Panc1 (cell line): Measurements from ENCODE around the gene IRF2. TPM values are rescaled to one million over a fixed set of nuclear protein-coding genes. Genes with fewer than 3 reads are reported as not detected.

Experiments used
- ATAC-seq: fragments of 200-7000 bp; cut with Tn5 transposase; 2 replicates; pipeline ENCODE4 v1.9.1; 2020; ENCODE audit warnings: mild to moderate bottlenecking, moderate library complexity
- BruUV-seq: library from RNA; stranded (reverse); fragments of 400-500 nt; replicated peaks from 2 replicates; lab custom pipeline; 2021; lab: Mats Ljungman, UMichigan
- CTCF ChIA-PET: fragments of 300-600 bp; sonication (Branson Sonifier 250); formaldehyde crosslinking; loops from one replicate; lab custom pipeline; 2022; ENCODE audit warnings: antibody characterized with exemption; lab: Charles Lee
- POLR2A ChIA-PET: fragments of 300-600 bp; sonication (Branson Sonifier 250); formaldehyde crosslinking; loops from one replicate; lab custom pipeline; 2022; ENCODE audit warnings: antibody characterized with exemption; lab: Charles Lee
- DNase-seq: peaks from one replicate; pipeline ENCODE4 v3.0.0-alpha.2; 2010; ENCODE audit warnings: low read depth, low spot score
- H3K27ac ChIP-seq: 2 replicates; pipeline ENCODE4 v1.5.1; 2011; ENCODE audit warnings: mild to moderate bottlenecking, low read length, inconsistent platforms
- H3K27me3 ChIP-seq: fragments of 200-500 bp; sonication (Bioruptor generic); 2 replicates; pipeline ENCODE4 v1.6.0; 2014; ENCODE audit warnings: low read length, inconsistent platforms; ENCODE audit not compliant: control insufficient read depth, insufficient read depth
- H3K36me3 ChIP-seq: fragments of 200-500 bp; sonication (Bioruptor generic); 2 replicates; pipeline ENCODE4 v1.5.1; 2014; ENCODE audit warnings: inconsistent platforms, mild to moderate bottlenecking, low read length, moderate library complexity; ENCODE audit not compliant: control insufficient read depth, insufficient read depth
- H3K4me1 ChIP-seq: 2 replicates; pipeline ENCODE4 v1.5.1; 2011; ENCODE audit warnings: inconsistent platforms, mild to moderate bottlenecking, low read length, moderate library complexity; ENCODE audit not compliant: control insufficient read depth, insufficient read depth
- H3K4me3 ChIP-seq, 2 experiments: 2 replicates each; pipeline ENCODE4 v1.5.1; 2011 to 2012; ENCODE audit warnings: low read depth in 2 of 2, low read length in 2 of 2, mild to moderate bottlenecking in 2 of 2, inconsistent platforms in 1 of 2, moderate library complexity in 1 of 2
- H3K9me3 ChIP-seq: fragments of 200-500 bp; sonication (Bioruptor generic); 2 replicates; pipeline ENCODE4 v1.5.1; 2014; ENCODE audit warnings: low read depth, mild to moderate bottlenecking, inconsistent platforms, low read length, moderate library complexity; ENCODE audit not compliant: control insufficient read depth, insufficient read depth
- CTCF ChIP-seq: fragments of 450-650 bp; IDR thresholded peaks from 2 replicates; pipeline ENCODE4 v1.5.1; 2017; ENCODE audit warnings: mild to moderate bottlenecking
- POLR2AphosphoS5 ChIP-seq: IDR thresholded peaks from 2 replicates; pipeline ENCODE4 v1.6.1; 2012; ENCODE audit warnings: mild to moderate bottlenecking, low read depth, low read length, moderate library complexity
- REST ChIP-seq, 2 experiments: IDR thresholded peaks; 2 replicates each; pipeline ENCODE4 v1.6.1; 2011 to 2012; ENCODE audit warnings: low read depth in 2 of 2, control low read depth in 1 of 2, low read length in 1 of 2, mild to moderate bottlenecking in 1 of 2, moderate library complexity in 1 of 2; ENCODE audit not compliant: insufficient read depth in 1 of 2
- SIN3A ChIP-seq: IDR thresholded peaks from 2 replicates; pipeline ENCODE4 v1.6.1; 2012; ENCODE audit warnings: low read depth, mild to moderate bottlenecking, low read length, moderate library complexity, borderline replicate concordance; ENCODE audit not compliant: insufficient read depth
- TCF7L2 ChIP-seq: IDR thresholded peaks from 2 replicates; pipeline ENCODE4 v1.6.1; 2011; ENCODE audit warnings: mild to moderate bottlenecking, low read depth, low read length, inconsistent platforms
- in situ Hi-C: cut with HindIII; loops from 2 replicates; pipeline ENCODE4 v1.10.0; 2016; ENCODE audit warnings: low sequenced_read_pairs, low pct_unique_long_range_greater_than_20kb
- intact Hi-C: fragments of 100-400 bp; cut with micrococcal nuclease; formaldehyde crosslinking; loops from one replicate; pipeline ENCODE4 v1.10.0; 2022; ENCODE audit not compliant: unreplicated experiment
- total RNA-seq: library from RNA; stranded (reverse); gene quantifications from one replicate; pipeline ENCODE4 v1.2.1, GENCODE V29; 2021; ENCODE audit not compliant: unreplicated experiment

IRF2 gene
- total RNA-seq, 1 experiment from 2014 or later, result 16.2 TPM

- POLR2A ChIA-PET, result no interaction called here
Measured at GRCh38 chr4:184361443-184361842, 112.9 kb downstream of the IRF2 start.

GRCh38 chr4:184359888-184360287 lies 114.5 kb downstream of the IRF2 start:
- no peak for TF ChIP-seq SIN3A
- TF ChIP-seq POLR2AphosphoS5, result no peak
- TF ChIP-seq CTCF, result no peak
- TF ChIP-seq TCF7L2, result no peak
- TF ChIP-seq REST (IDR thresholded peaks at IDR 0.05; ENCODE audit: insufficient read depth in 1 of 2, low read depth in 2 of 2, low read length in 1 of 2), result no peak

More at GRCh38 chr4:184361443-184361842, 112.9 kb downstream of the IRF2 start:
- DNase-seq (no peak), ATAC-seq (no peak)
- Histone ChIP-seq H3K27me3 (no peaks in the 10 kb centered on the region), H3K27ac (no peak overlapping the region), H3K9me3 (no peaks in the 10 kb centered on the region), H3K4me3 (no peak overlapping the region), H3K36me3 (no peaks in the 10 kb centered on the region), H3K4me1 (peaks cover 2% of the 10 kb centered on the region)
- BruUV-seq, result no TSS peak
- in situ Hi-C loops, result no loop called here
- no peak for TF ChIP-seq SIN3A
- no peak for TF ChIP-seq TCF7L2
- TF ChIP-seq CTCF, result no peak
- no peak for TF ChIP-seq REST (IDR thresholded peaks at IDR 0.05; ENCODE audit: insufficient read depth in 1 of 2, low read depth in 2 of 2, low read length in 1 of 2)
- TF ChIP-seq POLR2AphosphoS5, result no peak
- intact Hi-C loops, result no loop called here
- CTCF ChIA-PET, result interaction anchor here (0.6 kb wide), 1 partner anchor 26 kb away, joined by 6 read pairs; no protein-coding TSS in a partner anchor

More at GRCh38 chr4:184359888-184360287, 114.5 kb downstream of the IRF2 start:
- no TSS peak for BruUV-seq
- H3K27ac ChIP-seq, result peak overlapping the region; percentile 7; the same call in 1 of the 2 replicates
- H3K9me3 ChIP-seq, result no peaks in the 10 kb centered on the region
- H3K36me3 ChIP-seq, result no peaks in the 10 kb centered on the region
- DNase-seq, result no peak
- CTCF ChIA-PET, result no interaction called here
- POLR2A ChIA-PET, result interaction anchor here (0.5 kb wide), 1 partner anchor 11 kb away, joined by 15 read pairs; no protein-coding TSS in a partner anchor
- ATAC-seq, result no peak
- in situ Hi-C loops, result no loop called here
- H3K27me3 ChIP-seq, result no peaks in the 10 kb centered on the region
- intact Hi-C loops, result no loop called here
- peaks cover 2% of the 10 kb centered on the region for H3K4me1 ChIP-seq
- H3K4me3 ChIP-seq, result no peak overlapping the region
